HCT116 (cell line): Measurements from ENCODE around the gene PLCB1. TPM values are rescaled to one million over a fixed set of nuclear protein-coding genes. Genes with fewer than 3 reads are reported as not detected.

Experiments used
- ATAC-seq: fragments of 200-7000 bp; cut with Tn5 transposase; 2 replicates; pipeline ENCODE4 v1.9.1; 2020; ENCODE audit warnings: mild to moderate bottlenecking, moderate library complexity
- BruUV-seq: library from RNA; stranded (reverse); fragments of 400-500 nt; replicated peaks from 2 replicates; lab custom pipeline; 2021; lab: Mats Ljungman, UMichigan
- CTCF ChIA-PET: fragments of 300-600 bp; sonication (Branson Sonifier 250); formaldehyde crosslinking; loops from one replicate; lab custom pipeline; 2021; ENCODE audit warnings: antibody characterized with exemption; lab: Charles Lee
- POLR2A ChIA-PET: fragments of 300-600, 350-600 bp; sonication (Branson Sonifier 250); formaldehyde crosslinking; loops from one replicate; lab custom pipeline; 2021; ENCODE audit warnings: antibody characterized with exemption; lab: Charles Lee
- RAD21 ChIA-PET, 2 experiments: fragments of 300-600 bp; sonication (Branson Sonifier 250); formaldehyde crosslinking; loops; one replicate each; lab custom pipeline; 2023; ENCODE audit warnings: low total read pairs in 2 of 2; ENCODE audit not compliant: uncharacterized antibody in 2 of 2, unreplicated experiment in 2 of 2, low non-redundant PET in 1 of 2; lab: Charles Lee
- DNase-seq: peaks from one replicate; pipeline ENCODE4 v3.0.0-alpha.2; 2010; ENCODE audit warnings: low read depth, low spot score
- H2AFZ ChIP-seq: fragments of 200-600 bp; shearing (Covaris generic), sonication (generic); 2 replicates; pipeline ENCODE4 v1.6.1; 2017; ENCODE audit warnings: low read depth, mixed run types, mixed read lengths, antibody characterized with exemption, low read length; ENCODE audit not compliant: poor library complexity, severe bottlenecking
- H3K27ac ChIP-seq: 2 replicates; pipeline ENCODE4 v1.5.1; 2012; ENCODE audit warnings: low read depth, low read length
- H3K27me3 ChIP-seq: fragments of 200-600 bp; sonication (generic); 2 replicates; pipeline ENCODE4 v1.6.1; 2016; ENCODE audit warnings: mixed run types, low read length, mixed read lengths; ENCODE audit not compliant: insufficient read depth
- H3K36me3 ChIP-seq, 2 experiments: fragments of 200-500 bp in 1 of 2; fragments of 200-600 bp in 1 of 2; sonication (Bioruptor generic) in 1 of 2; sonication (generic) in 1 of 2; 2 replicates each; pipeline versions ENCODE4 v1.5.1 to v1.6.1; 2014 to 2016; ENCODE audit warnings: low read length in 2 of 2, inconsistent platforms in 1 of 2, mixed read lengths in 1 of 2, mixed run types in 1 of 2; ENCODE audit not compliant: insufficient read depth in 2 of 2, control insufficient read depth in 1 of 2
- H3K4me1 ChIP-seq, 2 experiments: fragments of 200-600 bp in 1 of 2; sonication (generic) in 1 of 2; 2 replicates each; pipeline versions ENCODE4 v1.5.1 to v1.6.1; 2012 to 2017; ENCODE audit warnings: low read length in 2 of 2, inconsistent platforms in 1 of 2, mild to moderate bottlenecking in 1 of 2, mixed read lengths in 1 of 2, mixed run types in 1 of 2, moderate library complexity in 1 of 2; ENCODE audit not compliant: insufficient read depth in 2 of 2, control insufficient read depth in 1 of 2
- H3K4me2 ChIP-seq: fragments of 200-600 bp; sonication (generic); 2 replicates; pipeline ENCODE4 v1.6.1; 2017; ENCODE audit warnings: mixed run types, low read length, mixed read lengths
- H3K4me3 ChIP-seq, 2 experiments: fragments of 200-600 bp in 1 of 2; sonication (generic) in 1 of 2; replicated peaks in 1 of 2; 2 replicates each; pipeline ENCODE4 v1.5.1; 2011 to 2016; ENCODE audit warnings: low read length in 2 of 2, control low read depth in 1 of 2, low read depth in 1 of 2, mild to moderate bottlenecking in 1 of 2, mixed read lengths in 1 of 2, mixed run types in 1 of 2
- H3K79me2 ChIP-seq: fragments of 200-600 bp; sonication (generic); 2 replicates; pipeline ENCODE4 v1.6.1; 2017; ENCODE audit warnings: mild to moderate bottlenecking, mixed run types, low read length, moderate library complexity, mixed read lengths; ENCODE audit not compliant: insufficient read depth
- H3K9ac ChIP-seq: fragments of 200-600 bp; sonication (generic); 2 replicates; pipeline ENCODE4 v1.6.1; 2016; ENCODE audit warnings: low read length, mixed read lengths
- H3K9me2 ChIP-seq: fragments of 200-600 bp; sonication (generic), shearing (Covaris generic); 2 replicates; pipeline ENCODE4 v1.6.1; 2017; ENCODE audit warnings: mixed run types, mild to moderate bottlenecking, moderate library complexity; ENCODE audit not compliant: insufficient read depth
- H3K9me3 ChIP-seq, 2 experiments: fragments of 200-500 bp in 1 of 2; fragments of 200-600 bp in 1 of 2; sonication (Bioruptor generic) in 1 of 2; sonication (generic) in 1 of 2; 2 replicates each; pipeline ENCODE4 v1.6.1; 2014 to 2017; ENCODE audit warnings: low read length in 2 of 2, mixed read lengths in 2 of 2, inconsistent platforms in 1 of 2, low read depth in 1 of 2, mild to moderate bottlenecking in 1 of 2, mixed run types in 1 of 2, moderate library complexity in 1 of 2; ENCODE audit not compliant: control insufficient read depth in 1 of 2, insufficient read depth in 1 of 2
- H4K20me1 ChIP-seq: fragments of 200-600 bp; sonication (generic), shearing (Covaris generic); 2 replicates; pipeline ENCODE4 v1.6.1; 2017; ENCODE audit warnings: mixed run types, mild to moderate bottlenecking, moderate library complexity; ENCODE audit not compliant: insufficient read depth
- ATF3 ChIP-seq: IDR thresholded peaks from 2 replicates; pipeline ENCODE4 v1.6.1; 2012
- CBX3 ChIP-seq: IDR thresholded peaks from 2 replicates; pipeline ENCODE4 v1.6.1; 2012; ENCODE audit warnings: low read depth
- CEBPB ChIP-seq: IDR thresholded peaks from 2 replicates; pipeline ENCODE4 v1.6.1; 2012; ENCODE audit warnings: low read depth
- CTCF ChIP-seq, 3 experiments: fragments of 200-600 bp in 1 of 3; sonication (generic) in 1 of 3; IDR thresholded peaks in 2 of 3; conservative IDR thresholded peaks in 1 of 3; 2 replicates each; pipeline ENCODE4 v1.5.1; 2012 to 2017; ENCODE audit warnings: low read depth in 2 of 3, low read length in 2 of 3, antibody characterized with exemption in 1 of 3, borderline replicate concordance in 1 of 3, control low read depth in 1 of 3, mild to moderate bottlenecking in 1 of 3, mixed read lengths in 1 of 3, mixed run types in 1 of 3, moderate library complexity in 1 of 3; ENCODE audit not compliant: insufficient read depth in 1 of 3
- EGR1 ChIP-seq: IDR thresholded peaks from 2 replicates; pipeline ENCODE4 v1.6.1; 2012; ENCODE audit warnings: low read depth
- EZH2 ChIP-seq: fragments of 200-600 bp; sonication (generic); IDR thresholded peaks from 2 replicates; pipeline ENCODE4 v1.6.1; 2017; ENCODE audit warnings: antibody characterized with exemption, mixed run types
- EZH2phosphoT487 ChIP-seq: fragments of 200-600 bp; IDR thresholded peaks from 2 replicates; pipeline ENCODE4 v1.6.1; 2018; ENCODE audit warnings: antibody characterized with exemption, borderline replicate concordance
- MAX ChIP-seq: IDR thresholded peaks from 2 replicates; pipeline ENCODE4 v1.6.1; 2012
- POLR2A ChIP-seq: IDR thresholded peaks from 2 replicates; pipeline ENCODE4 v1.7.0; 2011; ENCODE audit warnings: borderline replicate concordance; ENCODE audit not compliant: insufficient read depth, insufficient read length; ENCODE audit errors: extremely low read depth
- POLR2AphosphoS5 ChIP-seq: IDR thresholded peaks from 2 replicates; pipeline ENCODE4 v1.6.1; 2011; ENCODE audit warnings: mild to moderate bottlenecking, low read depth, low read length, moderate library complexity
- SP1 ChIP-seq: IDR thresholded peaks from 2 replicates; pipeline ENCODE4 v1.6.1; 2012; ENCODE audit warnings: low read depth
- SRF ChIP-seq: IDR thresholded peaks from 2 replicates; pipeline ENCODE4 v1.6.1; 2012; ENCODE audit warnings: low read depth
- TCF7L2 ChIP-seq: IDR thresholded peaks from 2 replicates; pipeline ENCODE4 v1.7.0; 2011; ENCODE audit warnings: borderline replicate concordance, inconsistent platforms; ENCODE audit not compliant: insufficient read depth, insufficient read length; ENCODE audit errors: extremely low read depth
- ZFX ChIP-seq: fragments of 450-650 bp; IDR thresholded peaks from 2 replicates; pipeline ENCODE4 v1.6.1; 2017
- ZNF274 ChIP-seq: fragments of 200-500 bp; sonication (Bioruptor generic); IDR thresholded peaks from 2 replicates; pipeline ENCODE4 v1.6.1; 2014; ENCODE audit warnings: mild to moderate bottlenecking, low read depth, low read length, inconsistent platforms
- intact Hi-C: fragments of 100-400 bp; cut with micrococcal nuclease; formaldehyde crosslinking; loops from 2 replicates; pipeline ENCODE4 v1.10.0; 2022
- total RNA-seq: library from RNA; stranded (reverse); gene quantifications from one replicate; pipeline ENCODE4 v1.2.1, GENCODE V29; 2021; ENCODE audit not compliant: unreplicated experiment
- TF ChIP-seq, protein P1 (sequence below): IDR thresholded peaks from 2 replicates; pipeline ENCODE4 v1.6.1; 2012; ENCODE audit warnings: low read depth

Gene PLCB1
- total RNA-seq, 1 experiment from 2014 or later: 15.8 TPM

DNA sequence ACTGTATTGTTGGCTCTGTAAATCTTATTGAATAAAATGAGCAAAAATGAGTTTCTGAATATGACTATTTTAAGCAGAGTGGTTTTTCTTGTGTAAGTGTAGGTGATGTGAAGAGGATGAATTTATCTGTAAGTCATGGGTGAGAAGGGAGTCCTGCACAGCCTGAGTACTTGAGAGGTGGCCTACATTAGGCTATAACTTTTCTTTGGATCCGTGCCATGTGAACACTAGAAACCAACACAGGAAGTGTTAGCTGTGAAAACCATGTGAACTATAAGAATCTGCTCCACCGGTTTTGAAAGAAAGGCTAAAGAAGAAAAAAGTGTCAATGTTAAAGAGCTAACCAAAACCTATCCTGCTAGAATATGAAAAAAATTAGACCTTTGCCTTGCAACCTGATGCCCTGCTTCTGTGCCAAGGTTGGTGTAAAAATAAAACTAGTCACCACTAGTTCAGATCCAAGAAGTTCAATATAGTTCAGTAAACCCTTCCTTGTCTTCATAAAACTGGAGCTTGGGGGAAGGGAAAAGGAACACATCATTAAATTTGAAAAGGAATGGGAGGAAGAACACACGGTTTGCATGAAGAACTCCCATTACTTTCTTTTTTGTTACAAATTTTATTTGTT is 21.3 kb downstream of the PLCB1 start:
- no peaks in the 10 kb centered on the region for H3K9me2 ChIP-seq
- no peak overlapping the region for H2AFZ ChIP-seq
- no peaks in the 10 kb centered on the region for H3K36me3 ChIP-seq
- H3K9me3 ChIP-seq: no peaks in the 10 kb centered on the region
- no TSS peak for BruUV-seq
- intact Hi-C loops: no loop called here
- H3K4me2 ChIP-seq: no peak overlapping the region
- TF ChIP-seq CEBPB (no peak), ZFX (no peak), MAX (no peak), SP1 (no peak), EZH2 (no peak), SRF (no peak), ATF3 (no peak), CBX3 (no peak), ZNF274 (no peak), TCF7L2 (no peak), CTCF (IDR thresholded peaks at IDR 0.05 in 2 of 3, conservative IDR thresholded peaks at IDR 0.05 in 1 of 3; ENCODE audit: borderline replicate concordance in 1 of 3, insufficient read depth in 1 of 3, low read depth in 2 of 3, low read length in 2 of 3) (no peak), EZH2phosphoT487 (no peak), POLR2A (no peak), POLR2AphosphoS5 (no peak), EGR1 (no peak)
- TF ChIP-seq, protein P1, sequence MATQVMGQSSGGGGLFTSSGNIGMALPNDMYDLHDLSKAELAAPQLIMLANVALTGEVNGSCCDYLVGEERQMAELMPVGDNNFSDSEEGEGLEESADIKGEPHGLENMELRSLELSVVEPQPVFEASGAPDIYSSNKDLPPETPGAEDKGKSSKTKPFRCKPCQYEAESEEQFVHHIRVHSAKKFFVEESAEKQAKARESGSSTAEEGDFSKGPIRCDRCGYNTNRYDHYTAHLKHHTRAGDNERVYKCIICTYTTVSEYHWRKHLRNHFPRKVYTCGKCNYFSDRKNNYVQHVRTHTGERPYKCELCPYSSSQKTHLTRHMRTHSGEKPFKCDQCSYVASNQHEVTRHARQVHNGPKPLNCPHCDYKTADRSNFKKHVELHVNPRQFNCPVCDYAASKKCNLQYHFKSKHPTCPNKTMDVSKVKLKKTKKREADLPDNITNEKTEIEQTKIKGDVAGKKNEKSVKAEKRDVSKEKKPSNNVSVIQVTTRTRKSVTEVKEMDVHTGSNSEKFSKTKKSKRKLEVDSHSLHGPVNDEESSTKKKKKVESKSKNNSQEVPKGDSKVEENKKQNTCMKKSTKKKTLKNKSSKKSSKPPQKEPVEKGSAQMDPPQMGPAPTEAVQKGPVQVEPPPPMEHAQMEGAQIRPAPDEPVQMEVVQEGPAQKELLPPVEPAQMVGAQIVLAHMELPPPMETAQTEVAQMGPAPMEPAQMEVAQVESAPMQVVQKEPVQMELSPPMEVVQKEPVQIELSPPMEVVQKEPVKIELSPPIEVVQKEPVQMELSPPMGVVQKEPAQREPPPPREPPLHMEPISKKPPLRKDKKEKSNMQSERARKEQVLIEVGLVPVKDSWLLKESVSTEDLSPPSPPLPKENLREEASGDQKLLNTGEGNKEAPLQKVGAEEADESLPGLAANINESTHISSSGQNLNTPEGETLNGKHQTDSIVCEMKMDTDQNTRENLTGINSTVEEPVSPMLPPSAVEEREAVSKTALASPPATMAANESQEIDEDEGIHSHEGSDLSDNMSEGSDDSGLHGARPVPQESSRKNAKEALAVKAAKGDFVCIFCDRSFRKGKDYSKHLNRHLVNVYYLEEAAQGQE: no peak
- H3K4me3 ChIP-seq: no peak overlapping the region
- ChIA-PET POLR2A (no interaction called here), RAD21 (no interaction called here), CTCF (no interaction called here)
- no peaks in the 10 kb centered on the region for H4K20me1 ChIP-seq
- H3K9ac ChIP-seq: no peak overlapping the region
- no peaks in the 10 kb centered on the region for H3K79me2 ChIP-seq
- H3K27ac ChIP-seq: no peak overlapping the region
- peaks cover 19 to 24% of the 10 kb centered on the region in 2 experiments for H3K4me1 ChIP-seq
- DNase-seq (no peak), ATAC-seq (no peak)
- no peaks in the 10 kb centered on the region for H3K27me3 ChIP-seq
